ENCODE measurements around the gene NRXN3.

GRCh38 chr14:79758985-79759384 is 1588.8 kb downstream of the NRXN3 start:
- no peak for TF ChIP-seq ZNF510 (tag by site-specific recombination; IDR thresholded peaks at IDR 0.05; ENCODE audit: insufficient replicate concordance)
- no peak for TF ChIP-seq MYNN (tag by site-specific recombination; IDR thresholded peaks at IDR 0.05; ENCODE audit: borderline replicate concordance)
- no peak for TF ChIP-seq ZNF473 (tag by site-specific recombination; IDR thresholded peaks at IDR 0.05)
- TF ChIP-seq CTCF (tag by site-specific recombination; IDR thresholded peaks at IDR 0.05) = no peak
- TF ChIP-seq ZBTB26 (tag by site-specific recombination; optimal IDR thresholded peaks at IDR 0.05) = no peak
- TF ChIP-seq ZNF837 (tag by site-specific recombination; IDR thresholded peaks at IDR 0.05) = no peak
- TF ChIP-seq ZNF324 (tag by site-specific recombination; IDR thresholded peaks at IDR 0.05) = no peak
- no peak for TF ChIP-seq SP2 (tag by site-specific recombination; IDR thresholded peaks at IDR 0.05)
- TF ChIP-seq ZNF777 (tag by site-specific recombination; IDR thresholded peaks at IDR 0.05; ENCODE audit: borderline replicate concordance) = no peak
- TF ChIP-seq ZNF747 (tag by site-specific recombination; IDR thresholded peaks at IDR 0.05) = no peak
- TF ChIP-seq BCL11A (tag by site-specific recombination; IDR thresholded peaks at IDR 0.05; ENCODE audit: low read depth) = no peak
